PC-3 (cell line): ENCODE data around the gene EXD1. TPM values are rescaled to one million over a fixed set of nuclear protein-coding genes. Genes with fewer than 3 reads are reported as not detected.

ENCODE experiments used
- ATAC-seq: fragments of 200-7000 bp; cut with Tn5 transposase; 2 replicates; pipeline ENCODE4 v1.9.1; 2020; ENCODE audit warnings: mild to moderate bottlenecking, moderate library complexity
- BruUV-seq: library from RNA; stranded (reverse); fragments of 400-500 nt; replicated peaks from 2 replicates; lab custom pipeline; 2021; lab: Mats Ljungman, UMichigan
- CTCF ChIA-PET: fragments of 300-600 bp; sonication (Branson Sonifier 250); formaldehyde crosslinking; loops from one replicate; lab custom pipeline; 2022; ENCODE audit warnings: antibody characterized with exemption; lab: Charles Lee
- POLR2A ChIA-PET: fragments of 300-600 bp; sonication (Branson Sonifier 250); formaldehyde crosslinking; loops from one replicate; lab custom pipeline; 2022; ENCODE audit warnings: antibody characterized with exemption; ENCODE audit not compliant: unreplicated experiment; lab: Charles Lee
- DNase-seq: peaks from one replicate; pipeline ENCODE4 v3.0.0-alpha.2; 2015
- H2AFZ ChIP-seq: fragments of 300-600 bp; sonication (generic); 2 replicates; pipeline ENCODE4 v1.6.0; 2016; ENCODE audit warnings: antibody characterized with exemption, low read length
- H3F3A ChIP-seq: fragments of 300-600 bp; sonication (generic); one replicate; pipeline ENCODE4 v1.6.0; 2017; ENCODE audit warnings: antibody characterized with exemption, low read length, control low read depth, mild to moderate bottlenecking; ENCODE audit not compliant: unreplicated experiment
- H3K27ac ChIP-seq: fragments of 300-600 bp; sonication (generic); 2 replicates; pipeline ENCODE4 v1.5.1; 2016; ENCODE audit warnings: mild to moderate bottlenecking, low read length
- H3K27me3 ChIP-seq: fragments of 300-600 bp; sonication (generic); 2 replicates; pipeline ENCODE4 v1.6.1; 2016; ENCODE audit warnings: low read length, mixed read lengths
- H3K36me3 ChIP-seq: fragments of 300-600 bp; sonication (generic); 2 replicates; pipeline ENCODE4 v1.6.1; 2016; ENCODE audit warnings: low read depth, mixed run types, low read length, mixed read lengths
- H3K4me1 ChIP-seq: fragments of 300-600 bp; sonication (generic); 2 replicates; pipeline ENCODE4 v1.5.1; 2016; ENCODE audit warnings: low read length; ENCODE audit not compliant: insufficient read depth
- H3K4me2 ChIP-seq: fragments of 300-600 bp; sonication (generic); 2 replicates; pipeline ENCODE4 v1.6.0; 2016; ENCODE audit warnings: low read length
- H3K4me3 ChIP-seq: fragments of 300-600 bp; sonication (generic); 2 replicates; pipeline ENCODE4 v1.5.1; 2016; ENCODE audit warnings: mild to moderate bottlenecking, low read length, mixed read lengths
- H3K79me2 ChIP-seq: fragments of 300-600 bp; sonication (generic); 2 replicates; pipeline ENCODE4 v1.6.1; 2017; ENCODE audit warnings: low read length, mixed read lengths
- H3K9ac ChIP-seq: fragments of 300-600 bp; sonication (generic); 2 replicates; pipeline ENCODE4 v1.6.0; 2016; ENCODE audit warnings: mild to moderate bottlenecking, low read length
- H3K9me2 ChIP-seq: fragments of 300-600 bp; sonication (generic); replicated peaks from 2 replicates; pipeline ENCODE4 v1.6.1; 2016; ENCODE audit warnings: mixed run types, low read length, mixed read lengths
- H3K9me3 ChIP-seq: fragments of 300-600 bp; sonication (generic); 2 replicates; pipeline ENCODE4 v1.6.1; 2016; ENCODE audit warnings: low read length, mixed read lengths
- H4K20me1 ChIP-seq: fragments of 300-600 bp; sonication (generic); 2 replicates; pipeline ENCODE4 v1.6.1; 2016; ENCODE audit warnings: low read length, mixed read lengths
- EZH2 ChIP-seq: fragments of 300-600 bp; sonication (generic); IDR thresholded peaks from one replicate; pipeline ENCODE4 v1.6.1; 2017; ENCODE audit warnings: antibody characterized with exemption, mild to moderate bottlenecking, low read length; ENCODE audit not compliant: unreplicated experiment
- EZH2phosphoT487 ChIP-seq: fragments of 300-600 bp; sonication (generic); IDR thresholded peaks from 2 replicates; pipeline ENCODE4 v1.6.1; 2018; ENCODE audit warnings: mild to moderate bottlenecking, antibody characterized with exemption, low read length, borderline replicate concordance
- intact Hi-C: fragments of 100-400 bp; cut with micrococcal nuclease; formaldehyde crosslinking; loops from 2 replicates; pipeline ENCODE4 v1.9.0; 2023
- total RNA-seq: library from RNA; depleted of rRNA; stranded (reverse); fragments of >200 nt; gene quantifications from 2 replicates; pipeline ENCODE4 v1.2.3, GENCODE V29; 2014
- TF ChIP-seq, protein P1 (sequence below): fragments of 300-600 bp; sonication (generic); conservative IDR thresholded peaks from 2 replicates; pipeline ENCODE4 v1.5.1; 2017; ENCODE audit warnings: antibody characterized with exemption, low read depth, mild to moderate bottlenecking, low read length

EXD1 gene
- total RNA-seq, 1 experiment from 2014 or later, result not detected

DNA sequence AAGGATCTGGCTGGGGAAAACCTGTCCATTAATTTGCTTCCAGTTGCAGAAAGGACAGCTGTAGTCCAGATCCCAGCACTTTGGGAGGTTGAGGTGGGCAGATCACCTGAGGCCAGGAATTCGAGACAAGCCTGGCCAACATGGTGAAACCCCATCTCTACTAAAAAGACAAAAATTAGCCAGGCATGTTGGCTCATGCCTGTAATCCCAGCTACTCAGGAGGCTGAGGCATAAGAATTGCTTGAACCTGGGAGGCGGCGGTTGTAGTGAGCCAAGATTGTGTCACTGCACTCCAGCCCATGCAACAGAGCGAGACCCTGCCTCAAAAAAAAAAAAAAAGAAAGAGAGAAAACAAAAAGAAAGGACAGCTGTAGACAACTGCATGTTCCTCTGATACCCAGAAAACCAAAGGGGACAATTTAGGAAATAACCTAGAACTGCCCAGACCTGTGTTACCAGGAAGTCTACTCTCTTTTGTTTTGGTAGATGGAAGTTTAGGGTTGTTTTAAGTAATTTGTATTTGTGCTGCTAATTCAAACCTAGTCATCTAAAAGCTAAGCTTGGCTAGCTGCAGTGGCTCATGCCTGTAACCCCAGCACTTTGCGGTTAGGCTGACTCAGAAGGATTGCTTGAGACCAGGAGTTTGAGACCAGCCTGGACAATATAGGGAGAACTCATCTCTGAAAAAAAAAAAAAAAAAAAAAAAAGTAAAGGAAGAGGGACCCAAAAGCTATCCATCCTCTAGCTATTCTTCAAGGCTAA is 22.7 kb downstream of the EXD1 start:
- Histone ChIP-seq H3K9me3 (no peaks in the 10 kb centered on the region), H3K27ac (no peak overlapping the region), H4K20me1 (no peaks in the 10 kb centered on the region), H3F3A (no peaks in the 10 kb centered on the region), H3K79me2 (no peaks in the 10 kb centered on the region), H3K4me2 (no peak overlapping the region), H3K36me3 (no peaks in the 10 kb centered on the region), H2AFZ (no peak overlapping the region), H3K4me3 (no peak overlapping the region), H3K27me3 (no peaks in the 10 kb centered on the region), H3K9ac (no peak overlapping the region), H3K9me2 (no peaks in the 10 kb centered on the region), H3K4me1 (no peaks in the 10 kb centered on the region)
- ChIA-PET POLR2A (no interaction called here), CTCF (no interaction called here)
- BruUV-seq, result no TSS peak
- TF ChIP-seq EZH2phosphoT487 (no peak), EZH2 (no peak)
- TF ChIP-seq, protein P1, sequence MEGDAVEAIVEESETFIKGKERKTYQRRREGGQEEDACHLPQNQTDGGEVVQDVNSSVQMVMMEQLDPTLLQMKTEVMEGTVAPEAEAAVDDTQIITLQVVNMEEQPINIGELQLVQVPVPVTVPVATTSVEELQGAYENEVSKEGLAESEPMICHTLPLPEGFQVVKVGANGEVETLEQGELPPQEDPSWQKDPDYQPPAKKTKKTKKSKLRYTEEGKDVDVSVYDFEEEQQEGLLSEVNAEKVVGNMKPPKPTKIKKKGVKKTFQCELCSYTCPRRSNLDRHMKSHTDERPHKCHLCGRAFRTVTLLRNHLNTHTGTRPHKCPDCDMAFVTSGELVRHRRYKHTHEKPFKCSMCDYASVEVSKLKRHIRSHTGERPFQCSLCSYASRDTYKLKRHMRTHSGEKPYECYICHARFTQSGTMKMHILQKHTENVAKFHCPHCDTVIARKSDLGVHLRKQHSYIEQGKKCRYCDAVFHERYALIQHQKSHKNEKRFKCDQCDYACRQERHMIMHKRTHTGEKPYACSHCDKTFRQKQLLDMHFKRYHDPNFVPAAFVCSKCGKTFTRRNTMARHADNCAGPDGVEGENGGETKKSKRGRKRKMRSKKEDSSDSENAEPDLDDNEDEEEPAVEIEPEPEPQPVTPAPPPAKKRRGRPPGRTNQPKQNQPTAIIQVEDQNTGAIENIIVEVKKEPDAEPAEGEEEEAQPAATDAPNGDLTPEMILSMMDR, result no peak
- ATAC-seq (no peak), DNase-seq (no peak)
- intact Hi-C loops, result no loop called here

DNA sequence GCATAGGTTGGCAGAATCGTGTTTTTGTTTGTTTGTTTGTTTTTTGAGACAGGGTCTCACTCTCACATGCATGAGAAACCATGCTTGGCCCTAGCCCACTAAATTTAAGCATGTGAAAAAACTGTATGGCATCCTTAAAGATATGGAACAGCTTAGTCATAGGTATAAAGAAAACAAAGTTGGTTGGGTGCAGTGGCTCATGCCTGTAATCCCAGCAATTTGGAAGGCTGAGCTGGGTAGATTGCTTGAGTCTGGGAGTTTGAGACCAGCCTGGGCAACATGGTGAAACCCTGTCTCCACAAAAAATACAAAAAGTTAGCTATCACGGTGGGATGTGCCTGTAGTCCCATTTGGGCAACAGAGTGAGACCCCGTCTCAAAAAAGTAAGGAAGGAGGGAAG is 25.2 kb downstream of the EXD1 start:
- Histone ChIP-seq H3K9me3 (no peaks in the 10 kb centered on the region), H3K4me2 (no peak overlapping the region), H2AFZ (no peak overlapping the region), H3K27me3 (no peaks in the 10 kb centered on the region), H3K4me1 (no peaks in the 10 kb centered on the region), H3K79me2 (no peaks in the 10 kb centered on the region), H3K9ac (no peak overlapping the region), H3K9me2 (no peaks in the 10 kb centered on the region), H4K20me1 (no peaks in the 10 kb centered on the region), H3F3A (no peaks in the 10 kb centered on the region), H3K27ac (no peak overlapping the region), H3K4me3 (no peak overlapping the region), H3K36me3 (no peaks in the 10 kb centered on the region)
- DNase-seq (peak; percentile 10), ATAC-seq (no peak)
- ChIA-PET CTCF (interaction anchor here (0.6 kb wide), 1 partner anchor 230 kb away, joined by 5 read pairs; no protein-coding TSS in a partner anchor), POLR2A (no interaction called here)
- BruUV-seq, result no TSS peak
- TF ChIP-seq EZH2phosphoT487 (no peak), EZH2 (no peak)
- TF ChIP-seq, protein P1, result no peak
- intact Hi-C loops, result no loop called here

DNA sequence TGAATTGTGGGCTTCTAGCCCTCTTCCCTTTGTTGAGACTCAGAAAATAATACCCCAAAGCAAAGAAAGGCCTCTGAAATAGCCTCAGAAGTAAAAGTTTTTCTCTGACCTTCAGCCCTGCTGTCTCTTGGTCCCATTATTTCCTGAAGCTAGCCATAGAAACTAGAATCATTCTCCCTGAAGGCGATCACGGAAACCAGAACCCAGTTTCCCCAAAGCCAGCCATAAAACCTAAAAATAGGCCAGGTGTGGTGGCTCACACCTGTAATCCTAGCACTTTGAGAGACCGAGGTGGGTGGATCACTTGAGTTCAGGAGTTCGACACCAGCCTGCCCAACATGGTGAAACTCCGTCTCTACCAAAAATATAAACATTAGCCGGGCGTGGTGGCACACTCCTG is 27.2 kb downstream of the EXD1 start:
- CTCF ChIA-PET, result no interaction called here
- POLR2A ChIA-PET, result no interaction called here
- no peak overlapping the region for H3K4me3 ChIP-seq

More for the DNA sequence above, 27.2 kb downstream of the EXD1 start:
- Histone ChIP-seq H3K27me3 (no peaks in the 10 kb centered on the region), H3K9me3 (no peaks in the 10 kb centered on the region), H3K79me2 (no peaks in the 10 kb centered on the region), H4K20me1 (no peaks in the 10 kb centered on the region), H3K9ac (no peak overlapping the region), H3K4me2 (no peak overlapping the region), H3F3A (no peaks in the 10 kb centered on the region), H3K36me3 (no peaks in the 10 kb centered on the region), H3K4me1 (no peaks in the 10 kb centered on the region), H2AFZ (no peak overlapping the region; the same call in 1 of the 2 replicates), H3K9me2 (no peaks in the 10 kb centered on the region), H3K27ac (no peak overlapping the region)
- ATAC-seq (no peak), DNase-seq (no peak)
- intact Hi-C loops, result no loop called here
- no TSS peak for BruUV-seq
- TF ChIP-seq, protein P1, result no peak
- TF ChIP-seq EZH2 (no peak), EZH2phosphoT487 (no peak)
